Fibroblast of skin of abdomen (primary cell): Measurements from ENCODE around the gene GMDS.

Experiments used
- DNase-seq: peaks from one replicate; pipeline ENCODE4 v3.0.0-alpha.2; 2013

GMDS gene

DNA sequence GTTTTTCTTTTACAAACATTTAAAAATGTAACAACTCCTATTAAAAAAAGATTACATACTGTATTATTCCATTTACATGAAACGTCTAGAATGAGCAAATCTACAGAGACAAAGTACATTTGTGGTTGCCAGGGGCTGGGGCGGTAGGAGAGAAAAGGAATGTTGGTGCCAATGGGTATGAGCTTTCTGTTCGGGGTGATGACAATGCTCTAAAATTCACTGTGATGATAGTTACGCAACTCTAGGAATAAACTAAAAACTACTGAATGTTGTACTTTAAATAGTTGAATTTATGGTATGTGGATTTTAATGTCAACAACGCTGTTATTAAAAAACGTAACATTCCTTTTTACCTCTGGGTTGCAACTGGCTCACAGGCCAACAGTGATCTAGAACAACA lies 211.1 kb downstream of the GMDS start:
- DNase-seq, result no peak

- DNase-seq, result no peak
Measured at GRCh38 chr6:2033544-2033943, 211.9 kb downstream of the GMDS start.

DNA sequence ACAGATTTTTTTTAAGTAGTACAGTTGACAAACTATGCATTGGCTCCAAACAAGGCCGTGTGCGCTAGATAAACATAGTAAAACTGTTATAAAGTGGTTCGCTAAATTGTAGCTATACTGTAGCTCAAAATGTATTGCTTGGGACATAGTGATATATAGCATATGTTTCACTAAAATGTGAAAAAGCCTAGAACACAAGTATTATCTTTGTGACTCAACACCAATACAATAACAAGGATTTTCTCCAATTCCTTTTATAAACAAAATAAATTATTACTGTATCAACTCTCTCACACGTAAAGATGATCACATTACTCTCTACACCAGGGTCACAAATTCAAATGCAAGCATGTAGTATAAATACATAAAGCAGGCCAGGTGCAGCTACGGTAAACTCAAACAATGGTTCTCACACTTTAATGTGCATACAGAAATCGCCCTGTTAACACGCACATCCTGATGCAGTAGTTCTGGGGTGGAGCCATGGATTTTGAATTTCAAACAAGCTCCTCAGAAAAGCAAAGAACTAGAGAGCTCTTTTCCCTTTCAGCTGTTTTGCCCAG lies 214.6 kb downstream of the GMDS start:
- DNase-seq, result no peak

DNA sequence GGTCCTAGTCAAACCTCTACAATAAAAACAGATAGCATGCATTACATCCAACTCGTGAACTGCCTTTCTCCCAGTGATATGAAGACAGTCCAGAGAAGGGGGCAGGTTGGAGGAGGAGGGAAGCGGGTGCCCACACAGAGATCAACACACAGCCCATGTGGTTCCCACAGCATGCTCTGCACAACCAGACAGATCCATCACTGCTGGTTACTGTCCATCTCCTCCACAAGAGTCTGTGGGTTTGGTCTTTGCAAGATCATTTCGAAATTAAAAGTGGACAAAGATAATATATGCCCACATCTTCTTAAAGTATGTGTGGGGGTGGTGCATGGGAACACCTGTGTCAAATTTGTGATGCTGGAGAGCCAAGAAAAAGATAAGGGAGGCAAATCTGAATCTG lies 215.5 kb downstream of the GMDS start:
- no peak for DNase-seq

DNA sequence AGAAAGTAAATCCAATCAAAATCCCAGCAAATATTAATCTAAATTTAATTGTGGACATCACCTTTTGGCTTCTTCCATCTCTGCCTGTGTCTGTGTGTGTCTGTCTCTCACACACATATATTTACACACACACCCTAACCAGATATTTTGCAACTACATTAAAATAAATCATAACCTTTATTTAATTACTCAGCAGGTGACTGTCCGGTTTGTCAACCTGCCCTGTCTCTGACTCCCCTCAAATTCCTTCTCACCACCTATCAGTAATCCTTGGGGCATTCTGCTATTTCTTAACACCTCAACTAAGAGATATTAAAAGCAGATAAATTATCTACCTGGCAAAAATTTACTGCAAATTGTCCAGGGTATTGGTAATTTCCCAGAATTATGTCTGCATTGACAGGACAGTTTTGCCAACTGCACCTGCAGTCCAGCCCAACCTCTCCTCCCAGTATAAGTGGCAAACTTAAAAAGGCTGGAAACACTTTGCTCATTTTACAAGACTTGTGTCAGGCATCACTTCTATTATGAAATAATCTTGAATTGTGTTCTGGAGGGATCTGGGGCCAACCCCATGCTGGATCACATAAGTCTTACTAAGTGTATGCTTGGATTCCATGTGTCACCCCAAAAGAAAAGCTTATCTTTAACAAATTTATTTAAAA lies 216.1 kb downstream of the GMDS start:
- no peak for DNase-seq

GRCh38 chr6:2028457-2029038 lies 216.9 kb downstream of the GMDS start:
- DNase-seq, result no peak

DNA sequence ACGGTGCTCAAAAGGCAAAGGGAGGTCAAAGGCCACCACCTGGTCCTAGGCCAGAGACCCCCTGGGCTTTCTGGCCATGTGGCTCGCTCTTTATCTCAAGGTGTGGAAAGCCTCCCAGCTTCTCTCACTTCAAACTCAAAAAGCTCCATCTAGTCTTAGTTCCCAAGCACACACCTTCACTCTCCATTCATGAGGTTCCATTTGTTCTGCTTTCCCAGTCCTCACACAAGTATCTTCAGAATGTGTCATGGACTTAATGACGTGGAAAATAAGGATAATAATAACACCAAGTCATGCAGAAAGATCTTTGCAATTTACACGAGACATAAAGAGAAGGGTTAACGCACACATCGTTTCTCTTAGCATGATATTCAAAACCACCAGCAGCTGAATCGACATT lies 219.3 kb downstream of the GMDS start:
- no peak for DNase-seq

DNA sequence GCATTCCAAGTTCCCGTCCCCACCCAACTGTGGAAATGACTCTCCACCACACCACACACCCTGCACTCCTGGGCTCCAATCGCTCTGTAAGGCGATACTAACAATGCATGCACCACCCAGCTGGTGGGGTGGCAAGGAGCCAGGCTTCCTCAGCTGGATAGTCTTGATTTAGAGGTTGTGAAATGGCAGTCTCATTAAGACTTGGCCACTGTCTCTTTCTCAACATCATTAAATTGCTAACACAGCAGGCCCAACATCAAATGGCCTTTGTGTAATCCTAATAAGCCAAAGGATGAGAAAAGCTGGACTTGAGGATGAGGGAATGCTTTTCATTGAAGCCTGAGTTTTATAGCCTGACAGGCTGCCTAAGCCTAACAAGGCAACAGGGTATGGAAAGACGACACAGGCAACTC lies 223.7 kb downstream of the GMDS start:
- DNase-seq, result peak; percentile 78

- peak; percentile 82 for DNase-seq
Measured at GRCh38 chr6:2020909-2021308, 224.5 kb downstream of the GMDS start.

- no peak for DNase-seq
Measured at GRCh38 chr6:2019051-2019450, 226.4 kb downstream of the GMDS start.

DNA sequence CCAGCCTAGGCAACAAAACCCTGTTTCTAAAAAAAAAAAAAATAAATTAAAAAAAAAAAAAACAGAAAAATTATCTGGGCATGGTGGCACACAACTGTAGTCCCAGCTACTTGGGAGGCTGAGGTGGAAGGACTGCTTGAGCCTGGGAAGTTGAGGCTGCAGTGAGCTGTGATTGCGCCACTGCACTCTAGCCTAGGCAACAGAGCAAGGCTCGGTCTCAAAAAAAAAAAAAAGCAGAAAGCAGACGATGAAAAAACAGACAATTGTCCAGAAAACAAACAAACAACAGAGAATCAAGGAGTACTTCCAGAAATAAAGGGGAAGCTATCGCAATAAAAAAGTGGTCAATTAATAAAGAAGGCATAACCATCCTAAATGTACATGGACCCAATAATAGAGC lies 229.4 kb downstream of the GMDS start:
- no peak for DNase-seq

- DNase-seq, result no peak
Measured at GRCh38 chr6:2008383-2008976, 236.9 kb downstream of the GMDS start.

DNA sequence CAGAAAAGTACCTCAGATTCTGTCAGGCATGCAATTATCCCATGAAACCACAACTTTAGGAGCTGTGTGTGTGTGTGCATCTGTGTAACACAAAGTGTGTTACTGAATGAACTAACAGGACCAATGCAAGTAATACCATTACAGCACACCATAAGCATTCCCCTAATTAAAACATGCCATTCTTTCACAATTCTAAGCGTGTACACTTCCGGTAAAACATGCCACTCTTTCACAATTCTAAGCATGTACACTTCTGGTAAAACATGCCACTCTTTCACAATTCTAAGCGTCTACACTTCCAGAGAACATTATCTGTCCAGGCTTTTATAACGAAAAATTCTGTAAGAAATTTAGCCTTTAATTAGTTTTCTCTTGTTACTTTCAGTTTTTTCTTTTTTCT lies 238.2 kb downstream of the GMDS start:
- peak; percentile 45 for DNase-seq

DNA sequence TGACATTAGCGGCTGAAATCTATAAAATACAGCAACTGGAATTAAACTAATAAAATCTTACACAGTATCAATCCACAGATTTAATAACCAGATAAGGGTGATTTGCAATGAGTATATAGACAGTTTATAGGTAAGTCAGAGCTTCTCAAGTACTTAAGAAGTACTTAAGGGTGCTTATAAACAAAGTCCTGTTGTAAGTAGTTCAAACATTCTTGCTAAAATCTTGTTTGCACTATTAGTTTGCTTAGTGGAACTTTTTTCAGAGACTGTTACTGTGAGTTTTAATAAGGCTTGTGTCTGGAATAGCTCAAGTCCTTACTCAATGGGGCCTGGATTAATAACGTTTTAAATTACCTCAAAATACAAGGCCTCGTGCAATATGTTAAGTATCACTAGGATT lies 240.5 kb downstream of the GMDS start:
- DNase-seq, result no peak

DNA sequence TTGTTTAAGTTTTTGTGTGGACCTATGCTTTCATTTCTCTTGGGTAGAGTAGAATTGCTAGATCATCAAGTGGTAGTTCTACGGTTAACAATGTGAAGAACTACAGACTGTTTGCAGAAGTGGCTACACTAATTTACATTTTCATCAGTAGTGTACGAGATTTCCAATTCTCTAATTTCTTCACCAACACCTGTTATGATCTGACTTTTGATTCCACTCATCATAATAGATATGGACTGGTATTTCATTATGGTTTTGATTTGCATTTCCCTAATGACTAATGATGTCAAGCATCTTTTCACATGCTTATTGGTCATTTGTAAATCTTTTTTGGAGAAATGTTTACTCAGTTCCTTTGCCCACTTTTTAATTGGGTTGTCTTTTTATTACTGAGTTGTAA lies 244.4 kb downstream of the GMDS start:
- DNase-seq, result no peak

DNA sequence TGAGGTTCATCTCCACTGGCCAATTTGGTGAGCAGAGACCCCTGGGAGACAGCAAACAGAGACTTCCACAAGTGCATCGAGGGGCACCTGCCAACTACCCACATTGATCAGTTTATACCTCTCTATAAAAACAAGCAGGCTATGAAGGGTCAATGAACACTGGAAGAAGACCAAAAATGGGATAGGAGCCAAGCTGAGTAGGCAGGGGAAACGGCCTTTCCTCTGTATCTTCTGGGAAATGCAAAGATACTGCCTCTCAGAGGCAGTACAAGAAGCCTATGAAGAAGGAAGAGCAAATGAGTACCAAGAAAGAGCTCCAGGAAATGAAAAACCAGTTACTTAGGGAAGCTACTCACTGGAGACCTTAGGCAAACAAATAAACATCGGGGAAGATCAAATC lies 247.7 kb downstream of the GMDS start:
- DNase-seq, result no peak

DNA sequence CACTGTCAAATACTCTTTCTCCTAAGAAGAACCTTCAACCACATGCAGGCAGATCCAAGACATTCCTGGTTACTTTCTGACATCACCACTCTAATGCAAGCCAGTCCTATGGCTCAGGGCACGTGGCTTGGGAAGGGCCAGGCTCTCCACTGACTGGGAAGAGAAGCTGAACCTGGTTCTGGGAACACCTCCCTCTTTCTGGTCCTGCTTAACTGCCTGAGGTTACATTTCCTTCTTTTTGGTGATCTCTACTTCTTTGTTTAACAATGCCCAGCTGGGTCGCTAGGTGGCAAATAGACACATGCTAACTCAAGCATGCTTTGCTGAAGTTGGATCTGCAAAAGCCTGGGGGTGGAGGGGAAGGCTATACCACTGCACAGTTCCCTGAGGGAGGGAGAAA lies 249.8 kb downstream of the GMDS start:
- peak; percentile 54 for DNase-seq

DNA sequence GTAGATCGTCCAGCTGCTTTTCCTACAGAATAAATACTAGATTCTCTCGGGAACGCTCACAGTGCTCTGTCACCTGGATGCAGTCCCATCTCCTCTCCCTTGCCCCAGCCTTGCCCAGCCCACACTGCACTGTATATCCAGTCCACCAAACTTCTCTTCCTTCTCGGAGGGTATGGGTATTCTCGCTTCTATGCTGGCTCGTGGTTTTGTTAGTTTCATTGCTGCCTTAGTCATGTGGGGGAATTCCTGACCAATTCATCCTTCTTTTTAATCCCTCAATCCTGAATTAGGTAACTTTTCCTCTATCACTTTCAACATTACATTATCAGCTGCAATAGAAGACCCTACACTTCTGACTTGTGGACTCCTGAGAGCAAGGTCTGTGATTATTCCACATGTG lies 252.4 kb downstream of the GMDS start:
- peak; percentile 72 for DNase-seq

DNA sequence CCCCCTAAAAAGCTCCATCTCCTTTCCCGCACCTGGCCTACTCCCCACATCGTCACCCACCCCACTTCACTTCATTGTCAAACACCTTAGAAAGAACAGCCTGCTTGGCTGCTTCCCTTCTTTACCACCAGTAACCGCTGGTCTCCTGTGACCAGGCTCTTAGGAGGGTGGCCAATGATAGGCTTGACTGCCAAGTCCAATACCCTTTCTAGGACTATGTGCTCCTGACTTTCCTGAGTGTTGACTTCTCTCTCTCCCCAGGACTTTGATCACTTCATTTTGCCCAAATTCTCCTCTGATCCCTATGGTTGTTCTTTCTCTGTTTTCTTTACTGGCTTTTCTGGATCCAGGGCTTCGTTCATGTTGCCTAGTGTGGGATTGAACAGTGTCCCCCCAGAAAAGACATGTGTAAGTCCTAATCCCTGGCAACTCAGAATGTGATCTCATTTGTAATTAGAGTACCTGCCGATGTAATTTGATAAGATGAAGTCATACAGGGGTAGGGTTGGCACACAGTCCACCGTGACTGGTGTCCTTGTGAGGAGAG lies 254.0 kb downstream of the GMDS start:
- no peak for DNase-seq

- no peak for DNase-seq
Measured at GRCh38 chr6:1988843-1989242, 256.6 kb downstream of the GMDS start.

- DNase-seq, result peak; percentile 68
Measured at GRCh38 chr6:1987640-1988039, 257.8 kb downstream of the GMDS start.

- DNase-seq, result peak; percentile 15
Measured at GRCh38 chr6:1986454-1987243, 258.8 kb downstream of the GMDS start.
